Right atrium auricular region (tissue), 2 donors: Measurements from ENCODE around the gene CD300H. TPM values are rescaled to one million over a fixed set of nuclear protein-coding genes. Genes with fewer than 3 reads are reported as not detected.

ENCODE experiments used
- DNase-seq: peaks from one replicate; pipeline ENCODE4 v3.0.0-alpha.2; 2019; ENCODE audit warnings: low spot score
- H3K27ac ChIP-seq, 2 donors: fragments of 200-600 bp; sonication (generic); 1 replicate in 1 of 2; 2 replicates in 1 of 2; pipeline ENCODE4 v1.5.1; 2016 to 2019
- H3K27me3 ChIP-seq, 2 donors: fragments of 200-600 bp; sonication (generic); one replicate each; pipeline versions ENCODE4 v1.5.1 to v1.6.0; 2017 to 2019
- H3K36me3 ChIP-seq: fragments of 200-600 bp; sonication (generic); one replicate; pipeline ENCODE4 v1.5.1; 2016
- H3K4me1 ChIP-seq, 2 donors: fragments of 200-600 bp; sonication (generic); one replicate each; pipeline versions ENCODE4 v1.5.1 to v1.6.0; 2017 to 2019
- H3K4me3 ChIP-seq, 2 donors: fragments of 200-600 bp; sonication (generic); 1 replicate in 1 of 2; 2 replicates in 1 of 2; pipeline ENCODE4 v1.5.1; 2017 to 2019; ENCODE audit warnings: mild to moderate bottlenecking in 1 of 2, moderate library complexity in 1 of 2
- H3K9me3 ChIP-seq, 2 donors: fragments of 200-600 bp; sonication (generic); one replicate each; pipeline ENCODE4 v1.5.1; 2019
- CTCF ChIP-seq, 2 donors: fragments of 200-600 bp; sonication (generic); IDR thresholded peaks; one replicate each; pipeline ENCODE4 v1.5.1; 2019; ENCODE audit warnings: antibody characterized with exemption in 2 of 2
- total RNA-seq, 2 donors: library from RNA; depleted of rRNA; stranded (reverse); fragments of >200 nt; gene quantifications; one replicate each; pipeline ENCODE4 v1.1.0, GENCODE V29; 2016

Gene CD300H
- total RNA-seq, 2 donors from 2014 or later = not detected

- DNase-seq = no peak
- no peak overlapping the region for H3K27ac ChIP-seq
- TF ChIP-seq CTCF (IDR thresholded peaks at IDR 0.05) = peak; percentile 30 to 61
- no peaks in the 10 kb centered on the region for H3K36me3 ChIP-seq
- no peaks in the 10 kb centered on the region for H3K4me1 ChIP-seq
- no peak overlapping the region for H3K4me3 ChIP-seq
- H3K27me3 ChIP-seq = no peaks in the 10 kb centered on the region
- no peaks in the 10 kb centered on the region for H3K9me3 ChIP-seq
These were observed 34.7 kb upstream of the CD300H start for GRCh38 chr17:74601944-74602572.

- no peaks in the 10 kb centered on the region for H3K4me1 ChIP-seq
- no peaks in the 10 kb centered on the region for H3K36me3 ChIP-seq
- no peak for DNase-seq
- H3K27me3 ChIP-seq = no peaks in the 10 kb centered on the region
- H3K9me3 ChIP-seq = no peaks in the 10 kb centered on the region
- no peak overlapping the region for H3K27ac ChIP-seq
- TF ChIP-seq CTCF (IDR thresholded peaks at IDR 0.05) = no peak
- H3K4me3 ChIP-seq = no peak overlapping the region
These were observed 32.2 kb upstream of the CD300H start for GRCh38 chr17:74599448-74599939.

GRCh38 chr17:74599023-74599399, 31.7 kb upstream of the CD300H start:
- H3K27me3 ChIP-seq = no peaks in the 10 kb centered on the region

GRCh38 chr17:74598346-74599022, 31.2 kb upstream of the CD300H start:
- TF ChIP-seq CTCF (IDR thresholded peaks at IDR 0.05) = no peak
- no peaks in the 10 kb centered on the region for H3K36me3 ChIP-seq
- DNase-seq = no peak
- H3K4me1 ChIP-seq = no peaks in the 10 kb centered on the region
- H3K4me3 ChIP-seq = no peak overlapping the region
- no peak overlapping the region for H3K27ac ChIP-seq
- no peaks in the 10 kb centered on the region for H3K9me3 ChIP-seq
- H3K27me3 ChIP-seq = no peaks in the 10 kb centered on the region

More at GRCh38 chr17:74599023-74599399, 31.7 kb upstream of the CD300H start:
- Histone ChIP-seq H3K9me3 (no peaks in the 10 kb centered on the region), H3K4me3 (no peak overlapping the region), H3K4me1 (no peaks in the 10 kb centered on the region), H3K36me3 (no peaks in the 10 kb centered on the region), H3K27ac (no peak overlapping the region)
- no peak for TF ChIP-seq CTCF (IDR thresholded peaks at IDR 0.05)
- DNase-seq = no peak

- Histone ChIP-seq H3K36me3 (no peaks in the 10 kb centered on the region), H3K9me3 (no peaks in the 10 kb centered on the region), H3K4me3 (no peak overlapping the region), H3K27me3 (no peaks in the 10 kb centered on the region), H3K4me1 (no peaks in the 10 kb centered on the region), H3K27ac (no peak overlapping the region)
- TF ChIP-seq CTCF (IDR thresholded peaks at IDR 0.05) = no peak
- no peak for DNase-seq
These were observed 29.9 kb upstream of the CD300H start for GRCh38 chr17:74597069-74597790.
